ENCODE results near the gene IKZF3.

DNA sequence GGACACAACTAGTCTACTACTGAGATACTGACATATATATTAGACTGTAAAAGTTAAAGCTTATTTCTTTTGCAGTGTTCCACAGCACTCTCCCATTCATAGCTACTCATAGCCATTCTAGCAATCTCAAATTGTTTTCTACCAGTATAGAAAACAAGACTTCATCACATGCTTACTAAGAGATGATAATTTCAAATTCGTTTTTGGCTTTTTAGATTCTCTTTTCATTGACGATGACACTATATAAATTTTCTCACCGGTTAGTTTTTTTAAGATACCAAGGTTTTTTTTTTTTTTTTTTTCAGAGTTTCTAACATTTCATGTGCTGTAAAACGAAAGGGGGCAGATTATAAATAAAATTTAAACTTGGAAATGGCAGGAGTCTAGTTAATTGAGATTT, 17.9 kb downstream of the IKZF3 start:
- TF ChIP-seq, protein P1, sequence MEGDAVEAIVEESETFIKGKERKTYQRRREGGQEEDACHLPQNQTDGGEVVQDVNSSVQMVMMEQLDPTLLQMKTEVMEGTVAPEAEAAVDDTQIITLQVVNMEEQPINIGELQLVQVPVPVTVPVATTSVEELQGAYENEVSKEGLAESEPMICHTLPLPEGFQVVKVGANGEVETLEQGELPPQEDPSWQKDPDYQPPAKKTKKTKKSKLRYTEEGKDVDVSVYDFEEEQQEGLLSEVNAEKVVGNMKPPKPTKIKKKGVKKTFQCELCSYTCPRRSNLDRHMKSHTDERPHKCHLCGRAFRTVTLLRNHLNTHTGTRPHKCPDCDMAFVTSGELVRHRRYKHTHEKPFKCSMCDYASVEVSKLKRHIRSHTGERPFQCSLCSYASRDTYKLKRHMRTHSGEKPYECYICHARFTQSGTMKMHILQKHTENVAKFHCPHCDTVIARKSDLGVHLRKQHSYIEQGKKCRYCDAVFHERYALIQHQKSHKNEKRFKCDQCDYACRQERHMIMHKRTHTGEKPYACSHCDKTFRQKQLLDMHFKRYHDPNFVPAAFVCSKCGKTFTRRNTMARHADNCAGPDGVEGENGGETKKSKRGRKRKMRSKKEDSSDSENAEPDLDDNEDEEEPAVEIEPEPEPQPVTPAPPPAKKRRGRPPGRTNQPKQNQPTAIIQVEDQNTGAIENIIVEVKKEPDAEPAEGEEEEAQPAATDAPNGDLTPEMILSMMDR (conservative IDR thresholded peaks at IDR 0.05 in 1 of 2, IDR thresholded peaks at IDR 0.05 in 1 of 2; ENCODE audit: extremely low read depth in 1 of 2, insufficient read depth in 1 of 2, low read depth in 1 of 2, low read length in 2 of 2) = no peak
- TF ChIP-seq EZH2 (IDR thresholded peaks at IDR 0.05; ENCODE audit: borderline replicate concordance, low read length) = no peak
